Measurements from ENCODE around the gene COL23A1. TPM values are rescaled to one million over a fixed set of nuclear protein-coding genes. Genes with fewer than 3 reads are reported as not detected.
A peak's percentile ranks its signal among the peaks of the same experiment; 100 is the strongest.
"Not testable (repeated sequence)": the region's sequence is repeated elsewhere in the genome, so short reads cannot be mapped to it uniquely, and the experiment has no call there.

Gene COL23A1
- total RNA-seq, 1 experiment from 2014 or later = not detected

DNA sequence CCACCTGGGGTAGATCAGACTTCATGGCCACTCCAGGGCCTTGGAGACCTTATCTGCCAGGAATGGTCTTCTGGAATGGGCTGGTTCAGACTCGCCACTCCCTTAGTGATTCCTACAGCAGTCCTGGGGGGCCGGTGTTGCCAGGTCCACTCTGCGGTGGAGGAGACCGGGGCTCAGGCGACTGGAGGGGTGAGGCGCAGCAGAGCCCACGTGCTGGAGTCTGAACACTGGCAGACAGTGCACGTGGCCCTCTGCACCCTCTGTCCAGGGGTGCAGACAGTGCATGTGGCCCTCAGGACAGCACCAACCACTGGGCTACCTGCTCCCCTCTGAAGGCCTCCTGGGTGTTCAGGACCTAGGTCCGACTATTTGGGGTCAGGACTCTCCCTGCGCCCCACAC, 262.7 kb downstream of the COL23A1 start:
- no peaks in the 10 kb centered on the region for H3K9me3 ChIP-seq (replicated peaks)
- no peak overlapping the region for H3K27ac ChIP-seq
- no peak for DNase-seq
- H3K27me3 ChIP-seq = no peaks in the 10 kb centered on the region
- H3K36me3 ChIP-seq = no peaks in the 10 kb centered on the region
- H3K4me1 ChIP-seq = no peaks in the 10 kb centered on the region
- no peak overlapping the region for H3K4me3 ChIP-seq

DNA sequence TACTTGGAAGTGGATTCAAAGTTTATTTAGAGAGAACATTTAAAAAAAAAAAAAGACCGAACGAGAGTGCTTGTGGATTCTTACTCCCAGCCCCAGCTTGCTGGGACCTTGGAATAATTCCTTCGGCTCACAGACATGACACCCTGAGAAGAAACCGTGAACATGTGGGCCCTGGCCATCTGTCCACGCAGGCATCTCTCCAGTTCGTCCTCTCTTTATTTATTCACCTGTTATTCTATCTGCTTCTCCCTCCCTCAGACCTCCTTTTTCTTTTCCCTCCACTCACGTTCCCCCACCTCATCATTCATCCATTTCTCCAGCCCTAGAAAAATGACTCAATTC, 263.8 kb downstream of the COL23A1 start:
- Histone ChIP-seq H3K27me3 (no peaks in the 10 kb centered on the region), H3K27ac (no peak overlapping the region), H3K36me3 (no peaks in the 10 kb centered on the region), H3K4me1 (no peaks in the 10 kb centered on the region), H3K9me3 (replicated peaks) (no peaks in the 10 kb centered on the region), H3K4me3 (no peak overlapping the region)
- no peak for DNase-seq

GRCh38 chr5:178325679-178326373, 264.4 kb downstream of the COL23A1 start:
- Histone ChIP-seq H3K27me3 (no peaks in the 10 kb centered on the region), H3K9me3 (replicated peaks) (no peaks in the 10 kb centered on the region), H3K36me3 (no peaks in the 10 kb centered on the region), H3K4me3 (no peak overlapping the region), H3K4me1 (no peaks in the 10 kb centered on the region), H3K27ac (no peak overlapping the region)
- no peak for DNase-seq

- H3K9me3 ChIP-seq (replicated peaks) = no peaks in the 10 kb centered on the region
- H3K27ac ChIP-seq = no peak overlapping the region
- no peaks in the 10 kb centered on the region for H3K27me3 ChIP-seq
- no peak for DNase-seq
- H3K36me3 ChIP-seq = no peaks in the 10 kb centered on the region
- no peak overlapping the region for H3K4me3 ChIP-seq
- no peaks in the 10 kb centered on the region for H3K4me1 ChIP-seq
Measured at GRCh38 chr5:178325311-178325678, 264.9 kb downstream of the COL23A1 start.

DNA sequence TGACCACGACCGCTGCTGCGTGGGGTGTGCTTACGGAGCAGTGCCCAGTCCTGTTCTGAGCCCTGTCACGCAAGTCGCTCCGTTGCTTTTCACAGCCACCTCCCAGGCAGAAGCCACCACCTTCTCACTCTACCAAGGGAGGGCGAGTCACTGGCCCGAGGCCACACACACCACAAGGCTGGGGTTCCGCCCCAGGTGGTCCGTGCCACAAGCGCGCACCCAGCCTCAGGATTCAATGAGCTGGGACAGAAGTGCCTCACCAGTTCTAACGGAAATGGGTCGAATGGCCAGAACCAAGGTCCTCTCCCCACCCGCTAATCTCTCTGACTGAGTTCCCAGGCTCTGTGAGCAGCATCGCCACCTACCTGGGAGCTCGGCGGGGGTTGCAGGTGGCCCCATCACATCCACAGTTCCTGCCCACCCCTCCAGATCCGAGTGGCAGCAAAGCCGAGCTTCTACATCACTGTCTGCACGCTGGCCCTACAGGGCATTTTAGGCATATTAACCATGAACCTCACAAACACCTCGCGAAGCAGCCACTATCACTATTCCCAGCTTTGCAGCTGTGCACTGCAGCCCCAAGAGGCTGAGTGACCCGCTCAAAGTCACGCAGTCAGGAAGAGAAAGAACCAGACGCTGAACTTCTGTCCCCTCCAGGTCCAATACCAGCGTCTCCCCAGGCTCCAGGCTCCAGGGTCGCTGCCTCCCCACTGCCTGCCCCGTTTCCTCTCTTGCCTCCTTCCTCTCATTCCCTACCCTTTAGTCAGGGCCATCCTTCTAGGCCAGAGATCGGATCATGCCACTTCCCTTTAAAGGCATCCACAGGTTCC, 265.5 kb downstream of the COL23A1 start:
- no peak overlapping the region for H3K4me3 ChIP-seq
- no peaks in the 10 kb centered on the region for H3K9me3 ChIP-seq (replicated peaks)
- no peaks in the 10 kb centered on the region for H3K4me1 ChIP-seq
- H3K27me3 ChIP-seq = no peaks in the 10 kb centered on the region
- no peak overlapping the region for H3K27ac ChIP-seq
- no peak for DNase-seq
- no peaks in the 10 kb centered on the region for H3K36me3 ChIP-seq

DNA sequence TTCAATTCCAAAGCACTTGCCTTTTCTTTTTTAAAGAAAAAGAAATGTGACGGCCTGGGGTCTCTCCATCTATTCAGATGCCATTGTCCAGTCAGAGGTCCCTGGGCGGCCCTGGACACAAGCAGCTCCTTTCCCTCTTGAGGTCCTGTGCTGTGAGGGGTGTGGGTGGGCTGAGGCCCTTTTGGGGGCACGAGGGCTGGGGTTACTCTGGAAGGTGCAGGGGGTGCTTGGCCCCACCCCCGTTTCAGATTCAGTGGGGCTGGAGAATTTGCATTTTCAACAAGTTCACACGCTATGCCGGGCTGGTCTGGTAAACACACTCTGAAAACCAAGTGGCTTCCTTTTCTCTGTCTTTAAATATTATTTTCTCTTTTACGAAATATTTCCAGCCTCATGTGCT, 266.2 kb downstream of the COL23A1 start:
- Histone ChIP-seq H3K36me3 (no peaks in the 10 kb centered on the region), H3K27me3 (no peaks in the 10 kb centered on the region), H3K9me3 (replicated peaks) (no peaks in the 10 kb centered on the region), H3K4me3 (no peak overlapping the region), H3K4me1 (no peaks in the 10 kb centered on the region), H3K27ac (no peak overlapping the region)
- DNase-seq = no peak

- Histone ChIP-seq H3K4me3 (no peak overlapping the region), H3K27me3 (no peaks in the 10 kb centered on the region), H3K36me3 (no peaks in the 10 kb centered on the region), H3K4me1 (no peaks in the 10 kb centered on the region), H3K27ac (no peak overlapping the region), H3K9me3 (replicated peaks) (no peaks in the 10 kb centered on the region)
- no peak for DNase-seq
Measured at GRCh38 chr5:178323541-178323865, 266.7 kb downstream of the COL23A1 start.

- H3K27ac ChIP-seq = no peak overlapping the region
- no peaks in the 10 kb centered on the region for H3K4me1 ChIP-seq
- H3K4me3 ChIP-seq = no peak overlapping the region
- no peaks in the 10 kb centered on the region for H3K9me3 ChIP-seq (replicated peaks)
- no peak for DNase-seq
- H3K36me3 ChIP-seq = no peaks in the 10 kb centered on the region
- H3K27me3 ChIP-seq = no peaks in the 10 kb centered on the region
Measured at GRCh38 chr5:178322736-178323540, 267.3 kb downstream of the COL23A1 start.

- peak; percentile 17 to 25 for DNase-seq
- Histone ChIP-seq H3K4me3 (no peak overlapping the region), H3K4me1 (no peaks in the 10 kb centered on the region), H3K27ac (no peak overlapping the region), H3K27me3 (no peaks in the 10 kb centered on the region), H3K36me3 (no peaks in the 10 kb centered on the region), H3K9me3 (replicated peaks) (no peaks in the 10 kb centered on the region)
Measured at GRCh38 chr5:178320281-178320855, 269.8 kb downstream of the COL23A1 start.

DNA sequence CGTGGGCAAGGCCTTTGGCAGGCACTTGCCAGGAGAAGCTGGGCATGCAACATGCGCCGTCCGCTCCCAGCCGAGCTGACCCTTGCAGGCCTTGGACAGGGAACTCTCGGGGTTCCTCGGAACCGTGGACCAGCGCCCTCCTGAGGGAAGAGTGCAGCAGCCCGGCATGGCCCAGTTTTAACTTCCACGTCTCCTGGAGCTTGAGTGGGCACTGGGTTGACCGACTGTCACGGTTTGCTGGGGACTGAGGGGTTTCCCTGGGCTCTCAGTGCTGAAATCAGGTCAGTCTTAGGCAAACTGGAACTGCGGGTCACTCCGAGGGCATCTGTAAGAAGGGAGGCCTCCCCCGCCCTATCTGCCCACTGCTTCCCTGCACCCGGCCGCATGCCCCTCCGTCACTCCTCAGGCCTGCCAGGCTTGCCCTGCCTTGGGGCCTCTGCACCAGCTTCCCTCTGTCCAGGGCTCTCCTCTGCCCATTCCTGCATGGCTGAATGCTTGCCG, 270.6 kb downstream of the COL23A1 start:
- DNase-seq = no peak
- Histone ChIP-seq H3K9me3 (replicated peaks) (no peaks in the 10 kb centered on the region), H3K4me1 (no peaks in the 10 kb centered on the region), H3K4me3 (no peak overlapping the region), H3K27me3 (no peaks in the 10 kb centered on the region), H3K27ac (no peak overlapping the region), H3K36me3 (no peaks in the 10 kb centered on the region)

DNA sequence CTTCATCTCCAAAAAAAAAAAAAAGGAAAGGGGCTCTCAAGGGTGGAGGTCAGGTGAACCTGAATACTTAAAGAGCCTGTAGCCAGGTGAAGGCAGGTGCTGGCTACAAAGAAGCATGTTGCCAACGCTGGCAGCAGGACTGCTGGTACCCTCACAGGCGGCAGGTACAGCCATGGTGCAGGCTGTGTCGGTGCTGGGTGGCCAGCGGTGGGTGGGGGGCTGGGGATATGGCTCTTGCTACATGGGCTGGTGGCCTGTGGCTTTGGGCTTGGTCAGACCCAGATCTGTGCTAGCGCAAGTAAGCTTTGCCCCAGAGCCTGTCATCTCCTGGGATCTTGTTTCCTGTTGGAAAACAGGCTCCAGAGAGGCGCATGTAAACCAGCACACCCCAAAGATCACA, 271.3 kb downstream of the COL23A1 start:
- no peaks in the 10 kb centered on the region for H3K9me3 ChIP-seq (replicated peaks)
- H3K27ac ChIP-seq = no peak overlapping the region
- DNase-seq = no peak
- H3K4me3 ChIP-seq = no peak overlapping the region
- H3K4me1 ChIP-seq = no peaks in the 10 kb centered on the region
- H3K27me3 ChIP-seq = no peaks in the 10 kb centered on the region
- H3K36me3 ChIP-seq = no peaks in the 10 kb centered on the region

GRCh38 chr5:178318382-178318781, 271.8 kb downstream of the COL23A1 start:
- no peak overlapping the region for H3K4me3 ChIP-seq

DNA sequence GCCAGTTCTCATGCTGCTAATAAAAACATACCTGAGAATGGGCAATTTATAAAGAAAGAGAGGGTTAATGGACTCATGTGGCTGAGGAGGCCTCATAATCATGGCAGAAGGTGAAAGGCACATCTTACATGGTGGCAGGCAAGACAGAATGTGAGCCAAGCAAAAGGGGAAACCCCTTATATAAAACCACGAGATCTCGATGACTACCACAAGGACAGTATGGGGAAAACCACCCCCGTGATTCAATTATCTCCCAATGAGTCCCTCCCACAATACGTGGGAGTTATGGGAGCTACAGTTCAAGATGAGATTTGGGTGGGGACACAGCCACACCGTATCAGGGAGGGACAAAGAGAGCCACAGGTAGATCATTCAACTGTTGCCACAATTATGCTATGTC, 272.5 kb downstream of the COL23A1 start:
- not testable (repeated sequence) for H3K4me1 ChIP-seq; H3K27me3 ChIP-seq; DNase-seq; H3K36me3 ChIP-seq; H3K9me3 ChIP-seq (replicated peaks); H3K27ac ChIP-seq; H3K4me3 ChIP-seq

More at GRCh38 chr5:178318382-178318781, 271.8 kb downstream of the COL23A1 start:
- Histone ChIP-seq H3K36me3 (no peaks in the 10 kb centered on the region), H3K4me1 (no peaks in the 10 kb centered on the region), H3K27me3 (no peaks in the 10 kb centered on the region), H3K27ac (no peak overlapping the region), H3K9me3 (replicated peaks) (no peaks in the 10 kb centered on the region)
- DNase-seq = no peak

DNA sequence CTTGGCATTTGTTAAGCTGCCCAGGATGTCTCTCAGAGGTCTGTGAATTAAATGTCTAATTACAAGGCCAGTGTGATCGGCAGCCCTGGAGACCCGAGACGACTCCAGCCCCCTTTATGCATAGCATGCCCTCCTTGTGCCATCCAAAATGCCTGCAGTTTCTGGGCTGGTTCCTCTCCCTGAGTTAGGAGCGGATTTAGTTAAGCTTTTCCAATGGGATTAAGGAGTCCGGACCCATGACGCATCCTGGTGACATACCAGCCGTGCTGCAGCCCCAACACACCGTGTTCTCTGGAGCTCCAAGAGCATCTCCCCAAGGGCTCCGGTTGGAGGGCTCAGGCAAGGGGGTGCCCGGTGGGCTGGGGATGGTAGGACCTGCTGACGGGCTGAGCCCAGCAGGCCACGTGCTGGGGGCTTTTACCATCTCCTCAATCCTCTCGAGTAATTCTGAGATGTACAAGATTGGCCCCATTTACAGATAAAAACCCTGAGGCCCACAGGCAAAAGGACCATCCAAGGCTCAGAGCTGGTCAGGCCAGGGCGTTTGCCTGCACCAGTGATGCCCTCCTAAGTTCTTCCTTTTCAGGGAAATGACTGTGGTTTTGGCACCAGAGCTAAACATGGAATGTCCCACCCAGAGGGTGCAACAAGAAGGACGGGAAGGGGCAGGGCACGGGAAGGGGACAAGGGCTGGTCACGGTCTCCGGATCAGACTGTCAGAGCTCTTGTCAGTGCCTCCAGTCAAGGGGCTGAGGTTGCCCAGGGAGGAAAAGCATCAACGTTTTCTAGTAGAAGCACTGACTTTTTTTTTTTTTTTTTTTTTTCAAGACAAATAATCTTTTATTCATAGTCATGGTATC, 275.0 kb downstream of the COL23A1 start:
- Histone ChIP-seq H3K36me3 (no peaks in the 10 kb centered on the region), H3K4me1 (no peaks in the 10 kb centered on the region), H3K27ac (no peak overlapping the region), H3K9me3 (replicated peaks) (no peaks in the 10 kb centered on the region), H3K27me3 (no peaks in the 10 kb centered on the region), H3K4me3 (no peak overlapping the region)
- no peak for DNase-seq
